GM21529 (cell line): ENCODE results near the gene GRID1.

Experiments used
- ATAC-seq: cut with Tn5 transposase; IDR thresholded peaks from one replicate; pipeline ENCODE4 v1.9.1; 2021; ENCODE audit not compliant: unreplicated experiment

Gene GRID1

DNA sequence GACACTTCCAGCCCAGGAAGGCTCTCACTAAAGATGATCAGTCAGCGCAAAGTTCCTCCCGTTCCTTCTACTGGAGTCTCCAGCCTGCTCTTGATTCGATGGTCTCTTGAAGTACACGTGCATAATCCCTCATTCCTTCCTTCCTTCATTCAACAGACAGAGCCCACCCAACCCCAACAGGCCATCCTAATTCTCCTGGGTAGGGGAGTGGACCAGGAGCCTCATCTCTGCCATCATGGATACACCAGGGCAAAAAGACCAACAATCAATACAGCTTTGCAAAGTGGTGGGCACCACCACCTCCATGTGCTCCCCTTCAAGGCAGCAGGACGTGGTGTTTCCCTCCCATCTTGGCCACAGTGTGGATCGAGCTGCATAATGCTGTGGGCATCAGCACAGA, 446.3 kb downstream of the GRID1 start:
- ATAC-seq = no peak

GRCh38 chr10:85919491-85920021, 447.0 kb downstream of the GRID1 start:
- no peak for ATAC-seq

GRCh38 chr10:85918371-85918770, 448.2 kb downstream of the GRID1 start:
- ATAC-seq = no peak

DNA sequence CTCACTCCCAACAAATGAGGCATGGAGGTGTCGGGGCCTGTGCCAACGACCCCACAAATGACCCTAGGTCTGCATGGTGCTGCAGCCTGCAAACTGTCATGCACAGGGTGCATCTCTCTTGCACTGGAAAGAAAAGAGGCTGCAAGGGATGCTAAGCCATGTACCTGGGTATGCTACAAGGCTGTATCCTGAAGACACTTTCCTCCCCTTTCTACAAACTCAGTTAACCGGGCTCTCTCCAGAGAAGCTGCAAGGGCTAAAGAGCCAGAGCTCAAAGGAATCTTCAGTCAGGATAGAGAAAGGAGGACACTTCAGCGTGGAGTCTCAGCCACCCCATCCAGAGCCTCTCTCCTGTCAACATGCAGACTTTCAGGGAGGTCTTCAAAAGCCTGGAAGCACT, 449.0 kb downstream of the GRID1 start:
- ATAC-seq = no peak

DNA sequence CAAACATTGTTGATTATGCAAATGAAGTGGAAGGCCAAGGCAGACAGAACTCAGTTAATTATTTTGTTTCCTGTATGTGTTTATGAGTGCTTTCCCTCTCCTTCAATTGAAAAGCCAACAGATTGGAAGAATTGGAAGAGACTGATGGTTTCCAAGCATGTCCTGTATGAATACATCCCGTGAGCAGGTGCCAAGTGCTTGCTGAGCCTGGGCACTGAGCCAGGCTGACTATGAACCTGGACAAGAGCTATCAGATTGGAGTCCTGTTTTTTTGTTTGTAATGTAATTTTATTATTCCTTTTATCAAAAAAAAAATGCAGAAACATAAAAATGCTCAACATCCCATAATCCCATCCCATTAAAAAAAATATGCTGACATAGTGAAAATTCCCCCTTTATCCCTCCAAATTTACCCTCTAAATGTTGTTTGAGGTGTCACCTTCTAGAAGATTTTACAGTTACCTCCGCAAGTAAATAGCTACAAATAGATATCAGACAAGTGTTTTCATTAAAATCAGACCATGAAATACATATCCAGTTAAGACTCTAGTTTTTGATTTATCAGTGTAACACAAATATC, 449.5 kb downstream of the GRID1 start:
- no peak for ATAC-seq

DNA sequence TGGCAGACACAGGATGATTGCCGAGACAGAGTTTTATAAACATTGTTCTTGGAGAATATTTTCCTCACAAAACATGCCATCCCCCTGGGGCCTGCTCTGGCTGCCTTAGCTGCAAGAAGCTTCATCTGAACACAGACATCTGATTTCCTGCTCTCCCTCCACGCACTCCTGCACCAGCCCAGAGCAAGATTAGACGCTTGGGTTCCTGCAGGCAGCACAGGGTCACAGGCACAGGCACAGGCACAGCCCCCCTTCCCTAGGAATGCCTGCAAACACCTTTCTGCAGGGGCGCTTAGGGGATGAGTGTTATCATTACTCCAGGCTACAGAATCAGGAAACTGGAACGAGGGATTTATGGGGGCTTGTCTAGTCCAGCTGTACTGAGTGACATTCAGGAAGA, 450.3 kb downstream of the GRID1 start:
- ATAC-seq = no peak

DNA sequence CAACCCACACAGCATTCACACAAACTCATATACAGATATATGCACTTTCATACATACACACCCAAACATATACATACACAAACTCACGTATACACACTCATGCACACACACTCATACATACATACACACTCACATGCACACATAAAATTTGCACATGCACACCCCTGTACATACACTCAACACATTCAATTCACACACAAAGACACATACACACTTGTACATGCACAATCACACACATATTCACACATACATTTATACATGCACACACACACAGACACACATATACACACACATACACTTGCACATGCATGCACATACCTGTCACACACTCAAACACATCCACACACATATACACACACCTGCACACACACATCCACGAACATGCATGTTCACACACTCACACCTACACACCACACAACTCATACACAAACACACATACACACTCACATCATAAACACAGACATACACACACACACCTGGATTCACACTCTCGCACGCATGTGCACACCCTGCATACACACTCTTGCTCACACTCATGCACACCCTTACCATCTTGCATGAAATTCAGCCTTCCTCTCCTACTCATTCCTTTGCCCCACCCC, 451.2 kb downstream of the GRID1 start:
- no peak for ATAC-seq

GRCh38 chr10:85914720-85915119, 451.9 kb downstream of the GRID1 start:
- no peak for ATAC-seq

- ATAC-seq = no peak
These were observed 458.1 kb downstream of the GRID1 start for GRCh38 chr10:85908462-85908861.

DNA sequence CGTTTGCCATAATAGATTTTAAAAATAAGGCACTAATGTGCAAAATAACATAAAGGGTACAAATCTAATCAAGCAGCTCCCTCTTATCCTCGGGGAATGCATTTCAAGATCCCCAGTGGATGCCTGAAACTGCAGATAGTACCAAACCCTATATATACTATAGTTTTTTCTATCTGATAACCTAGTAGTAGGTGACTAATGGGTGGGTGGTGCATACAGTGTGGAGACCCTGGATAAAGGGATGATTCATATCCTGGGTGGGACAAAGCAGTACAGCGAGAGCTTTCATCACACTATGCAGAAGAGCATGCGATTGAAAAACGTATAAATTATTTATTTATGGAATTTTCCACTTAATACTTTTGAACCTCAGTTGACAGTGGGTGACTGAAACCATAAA, 464.5 kb downstream of the GRID1 start:
- no peak for ATAC-seq

- no peak for ATAC-seq
These were observed 465.0 kb downstream of the GRID1 start for GRCh38 chr10:85901599-85901998.

DNA sequence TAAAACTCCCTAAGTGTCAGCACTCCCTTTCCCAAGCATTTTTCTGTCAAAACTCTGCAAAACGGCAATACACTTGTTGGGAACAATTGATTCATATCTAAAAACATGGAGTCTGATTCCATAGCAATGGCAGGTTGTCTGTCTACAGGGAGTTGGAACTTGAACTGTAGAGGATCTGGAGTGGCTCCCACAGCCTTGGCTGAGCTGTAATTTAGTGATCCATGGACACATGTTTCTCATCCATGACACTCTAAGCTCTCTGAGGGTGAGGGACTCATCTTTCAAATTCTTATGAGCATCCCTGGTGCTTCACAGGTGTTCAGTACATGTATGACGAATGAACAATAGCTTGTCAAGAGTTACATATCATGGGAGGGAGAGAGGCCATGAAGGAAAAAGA, 466.1 kb downstream of the GRID1 start:
- no peak for ATAC-seq

GRCh38 chr10:85900061-85900460, 466.5 kb downstream of the GRID1 start:
- ATAC-seq = no peak

- ATAC-seq = no peak
These were observed 475.1 kb downstream of the GRID1 start for GRCh38 chr10:85891472-85891871.

GRCh38 chr10:85888559-85888958, 478.0 kb downstream of the GRID1 start:
- no peak for ATAC-seq

- ATAC-seq = no peak
These were observed 478.6 kb downstream of the GRID1 start for GRCh38 chr10:85888004-85888403.

DNA sequence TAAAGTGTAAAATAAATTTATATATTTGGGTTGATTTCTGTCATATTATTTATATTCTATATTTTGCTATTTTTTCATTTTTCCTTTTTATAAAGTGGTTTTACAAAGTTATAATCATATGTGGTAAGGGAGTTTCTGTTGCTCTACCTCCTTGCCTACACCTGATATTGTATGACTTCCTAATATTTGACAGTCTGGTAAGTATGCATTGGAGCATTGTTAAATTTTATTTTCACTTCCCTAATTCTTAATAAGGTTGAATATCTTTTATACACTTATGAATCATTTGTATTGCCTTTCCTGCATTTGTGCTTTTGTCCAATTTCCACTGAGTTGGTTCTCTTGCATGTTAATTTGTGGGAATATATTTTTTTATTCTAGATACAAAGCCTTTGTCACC, 492.4 kb downstream of the GRID1 start:
- ATAC-seq = no peak

DNA sequence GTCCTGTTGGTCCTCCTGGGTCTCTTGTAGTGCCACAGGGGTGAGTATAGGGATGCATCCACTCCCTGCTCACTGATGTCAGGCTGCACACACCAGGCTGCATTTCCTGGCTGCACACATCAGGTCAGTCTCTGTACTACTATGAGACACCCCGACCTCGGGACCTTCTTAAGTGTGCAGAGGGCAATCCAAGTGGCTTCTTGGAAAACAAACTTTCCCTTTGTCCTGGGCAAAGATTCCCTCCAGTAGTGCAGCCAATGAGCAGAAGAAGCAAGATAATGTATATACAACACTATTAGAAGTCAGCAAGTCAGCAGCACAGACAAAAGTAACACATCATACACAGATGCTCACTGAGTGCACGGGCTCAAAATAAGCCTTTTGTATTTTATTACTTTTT, 493.5 kb downstream of the GRID1 start:
- no peak for ATAC-seq

DNA sequence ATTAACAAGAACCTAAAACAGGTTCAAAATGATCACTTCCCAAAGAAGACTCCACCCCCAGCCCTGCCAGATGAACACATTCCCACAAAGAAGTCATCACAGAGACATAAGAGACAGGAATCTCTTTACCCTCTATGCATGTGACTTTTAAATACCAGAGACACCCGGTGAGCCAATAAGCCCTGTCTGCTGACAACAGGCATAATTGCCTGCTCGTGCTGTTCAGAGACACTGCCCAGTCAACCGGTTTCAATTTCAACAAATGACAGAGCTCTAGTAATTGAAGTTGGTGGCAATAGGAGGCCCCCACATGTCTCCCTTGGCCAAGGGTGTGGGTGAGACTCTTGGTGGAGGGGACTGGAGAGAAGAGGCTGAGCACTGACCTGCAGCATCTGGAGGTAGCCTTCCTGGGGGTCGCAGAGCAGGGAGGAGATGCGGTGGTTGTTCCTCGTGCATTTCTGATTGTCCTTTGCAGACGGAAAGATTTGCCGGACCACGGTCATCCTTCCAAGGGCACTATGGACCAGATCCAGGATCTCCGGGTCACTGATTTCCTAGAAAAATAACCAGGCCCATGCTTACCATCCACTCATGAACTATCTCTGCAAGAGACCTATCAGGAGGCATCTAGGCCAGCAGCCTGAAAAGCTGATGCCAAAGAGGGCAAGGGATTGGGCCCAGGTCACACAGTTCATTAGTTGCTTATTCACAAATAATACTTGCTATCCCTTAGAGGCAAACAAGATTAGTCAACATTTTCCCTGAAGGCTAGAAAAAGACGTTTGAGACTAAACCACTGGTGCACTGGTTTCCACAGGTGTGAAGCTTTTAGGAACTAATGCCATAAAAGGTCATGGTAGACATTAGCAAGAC, 497.7 kb downstream of the GRID1 start:
- no peak for ATAC-seq

- ATAC-seq = no peak
These were observed 501.6 kb downstream of the GRID1 start for GRCh38 chr10:85864868-85865526.

DNA sequence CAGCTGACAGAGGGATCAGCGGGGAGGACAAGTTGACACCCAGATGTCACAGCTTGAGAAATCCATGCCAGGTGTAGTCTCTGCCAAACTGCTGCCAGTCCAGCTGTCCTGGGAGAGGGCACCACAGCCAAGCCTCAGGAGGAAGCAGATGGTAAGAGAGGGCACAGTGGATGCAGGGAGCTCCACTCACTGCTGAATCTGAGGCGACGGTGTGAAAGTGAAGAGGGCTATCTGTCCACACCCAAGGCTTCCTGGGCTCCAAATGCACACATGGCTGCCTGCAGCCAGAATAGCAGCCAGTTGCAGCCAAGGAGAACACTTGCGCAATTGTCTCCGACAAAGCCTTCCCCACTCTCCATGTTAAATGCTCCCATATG, 502.4 kb downstream of the GRID1 start:
- no peak for ATAC-seq
